GM12878 (cell line): ENCODE measurements around the gene VGLL4. TPM values are rescaled to one million over a fixed set of nuclear protein-coding genes. Genes with fewer than 3 reads are reported as not detected.
A peak's percentile ranks its signal among the peaks of the same experiment; 100 is the strongest.

Source experiments
- BCL3 ChIP-seq: IDR thresholded peaks from 2 replicates; pipeline ENCODE4 v1.6.1; 2011; ENCODE audit warnings: borderline replicate concordance, low read depth, mild to moderate bottlenecking, moderate library complexity, low read length; ENCODE audit not compliant: insufficient read depth, poor library complexity, severe bottlenecking
- EGR1 ChIP-seq, 2 experiments: IDR thresholded peaks; 1 replicate in 1 of 2; 2 replicates in 1 of 2; pipeline ENCODE4 v1.6.1; 2011 to 2012; ENCODE audit warnings: low read depth in 2 of 2, low read length in 2 of 2, borderline replicate concordance in 1 of 2, mild to moderate bottlenecking in 1 of 2, moderate library complexity in 1 of 2
- EP300 ChIP-seq, 2 experiments: fragments of 150-350 bp in 1 of 2; IDR thresholded peaks; 2 replicates each; pipeline ENCODE4 v1.6.1; 2011 to 2012; ENCODE audit warnings: low read depth in 2 of 2, low read length in 2 of 2, borderline replicate concordance in 1 of 2, improper control_type of control experiment in 1 of 2, inconsistent platforms in 1 of 2; ENCODE audit not compliant: control insufficient read depth in 1 of 2
- ESRRA ChIP-seq: IDR thresholded peaks from 2 replicates; pipeline ENCODE4 v1.6.1; 2012; ENCODE audit warnings: mild to moderate bottlenecking, low read length, improper control_type of control experiment
- FOXM1 ChIP-seq: IDR thresholded peaks from 2 replicates; pipeline ENCODE4 v1.6.1; 2012; ENCODE audit warnings: low read depth, mild to moderate bottlenecking, inconsistent platforms, low read length, moderate library complexity
- GABPA ChIP-seq: IDR thresholded peaks from 2 replicates; pipeline ENCODE4 v1.6.1; 2014; ENCODE audit warnings: antibody characterized with exemption, low read depth, mild to moderate bottlenecking, inconsistent platforms
- HDAC6 ChIP-seq: fragments of 200-600 bp; sonication (generic); IDR thresholded peaks from one replicate; pipeline ENCODE4 v1.8.0; 2017; ENCODE audit warnings: antibody characterized with exemption; ENCODE audit not compliant: unreplicated experiment
- IRF4 ChIP-seq: IDR thresholded peaks from 2 replicates; pipeline ENCODE4 v1.6.1; 2011; ENCODE audit warnings: low read depth, low read length
- KAT2A ChIP-seq: conservative IDR thresholded peaks from 2 replicates; pipeline ENCODE4 v1.6.1; 2011; ENCODE audit warnings: low read depth, low read length; ENCODE audit not compliant: control insufficient read depth
- KLF5 ChIP-seq: fragments of 450-650 bp; IDR thresholded peaks from 2 replicates; pipeline ENCODE4 v1.6.1; 2014; ENCODE audit warnings: mild to moderate bottlenecking; ENCODE audit not compliant: partially characterized antibody
- LARP7 ChIP-seq: fragments of 450-650 bp; IDR thresholded peaks from 2 replicates; pipeline ENCODE4 v1.6.1; 2017; ENCODE audit warnings: mild to moderate bottlenecking
- MEF2A ChIP-seq: IDR thresholded peaks from 2 replicates; pipeline ENCODE4 v1.6.1; 2011; ENCODE audit warnings: low read depth, mild to moderate bottlenecking, low read length, moderate library complexity; ENCODE audit not compliant: insufficient read depth
- MTA2 ChIP-seq: fragments of 450-650 bp; IDR thresholded peaks from 2 replicates; pipeline ENCODE4 v1.6.1; 2016; ENCODE audit warnings: low read depth, mild to moderate bottlenecking, moderate library complexity
- MTA3 ChIP-seq: IDR thresholded peaks from 2 replicates; pipeline ENCODE4 v1.6.1; 2012; ENCODE audit warnings: low read length, inconsistent platforms, borderline replicate concordance
- MYC ChIP-seq: IDR thresholded peaks from 2 replicates; pipeline ENCODE4 v1.6.1; 2011; ENCODE audit warnings: mild to moderate bottlenecking, low read length, moderate library complexity, inconsistent platforms; ENCODE audit not compliant: insufficient read depth, insufficient replicate concordance, insufficient read length, severe bottlenecking
- NFIC ChIP-seq: IDR thresholded peaks from 2 replicates; pipeline ENCODE4 v1.6.1; 2012; ENCODE audit warnings: low read depth, mild to moderate bottlenecking, inconsistent platforms, low read length, moderate library complexity
- PKNOX1 ChIP-seq: fragments of 450-650 bp; IDR thresholded peaks from 2 replicates; pipeline ENCODE4 v1.6.1; 2016; ENCODE audit warnings: mild to moderate bottlenecking
- POU2F2 ChIP-seq: IDR thresholded peaks from 3 replicates; pipeline ENCODE4 v1.6.1; 2011; ENCODE audit warnings: low read depth, mild to moderate bottlenecking, low read length, borderline replicate concordance
- RAD51 ChIP-seq: fragments of 450-650 bp; IDR thresholded peaks from 2 replicates; pipeline ENCODE4 v1.6.1; 2016; ENCODE audit warnings: moderate library complexity, mild to moderate bottlenecking, inconsistent platforms
- RB1 ChIP-seq: fragments of 450-650 bp; formaldehyde crosslinking; IDR thresholded peaks from 2 replicates; pipeline ENCODE4 v1.6.1; 2017; ENCODE audit warnings: mild to moderate bottlenecking, borderline replicate concordance
- SIX5 ChIP-seq: IDR thresholded peaks from 2 replicates; pipeline ENCODE4 v1.6.1; 2011; ENCODE audit warnings: mild to moderate bottlenecking, low read depth, low read length, moderate library complexity; ENCODE audit not compliant: severe bottlenecking
- SP1 ChIP-seq: IDR thresholded peaks from one replicate; pipeline ENCODE4 v1.6.1; 2011; ENCODE audit warnings: low read depth, low read length
- SREBF1 ChIP-seq: IDR thresholded peaks from 2 replicates; pipeline ENCODE4 v1.6.1; 2012; ENCODE audit warnings: mild to moderate bottlenecking, low read length
- SRF ChIP-seq, 2 experiments: IDR thresholded peaks; 2 replicates each; pipeline ENCODE4 v1.6.1; 2011; ENCODE audit warnings: low read depth in 2 of 2, low read length in 2 of 2, mild to moderate bottlenecking in 1 of 2, moderate library complexity in 1 of 2
- TBL1XR1 ChIP-seq: IDR thresholded peaks from 2 replicates; pipeline ENCODE4 v1.6.1; 2012; ENCODE audit warnings: low read depth, low read length, improper control_type of control experiment
- TCF12 ChIP-seq: IDR thresholded peaks from 2 replicates; pipeline ENCODE4 v1.6.1; 2011; ENCODE audit warnings: low read depth, mild to moderate bottlenecking, low read length
- TCF7 ChIP-seq: IDR thresholded peaks from 2 replicates; pipeline ENCODE4 v1.6.1; 2014; ENCODE audit warnings: antibody characterized with exemption, borderline replicate concordance
- USF1 ChIP-seq: IDR thresholded peaks from 2 replicates; pipeline ENCODE4 v1.6.1; 2011; ENCODE audit warnings: borderline replicate concordance, low read depth, mild to moderate bottlenecking, moderate library complexity, mixed read lengths, low read length; ENCODE audit not compliant: insufficient read depth; ENCODE audit errors: extremely low read length
- YY1 ChIP-seq: IDR thresholded peaks from 2 replicates; pipeline ENCODE4 v1.6.1; 2011; ENCODE audit warnings: low read depth, mild to moderate bottlenecking, low read length
- ZNF24 ChIP-seq: fragments of 450-650 bp; IDR thresholded peaks from 2 replicates; pipeline ENCODE4 v1.6.1; 2017; ENCODE audit warnings: antibody characterized with exemption, mild to moderate bottlenecking
- ZSCAN29 ChIP-seq: fragments of 450-650 bp; IDR thresholded peaks from 2 replicates; pipeline ENCODE4 v1.6.1; 2017; ENCODE audit warnings: mild to moderate bottlenecking, moderate library complexity
- polyA plus RNA-seq, 11 experiments: library from polyadenylated mRNA; depleted of rRNA in 4 of 11; unstranded in 6 of 11; stranded (reverse) in 5 of 11; fragments of >200 nt; fragmentation: Nextera tagmentation in 4 of 11; fragmentation: Illumina TruSeq in 1 of 11; extraction: Ambion mirVana in 4 of 11; extraction: Trizol in 1 of 11; gene quantifications; 1 replicate in 1 of 11; 2 replicates in 10 of 11; pipeline versions ENCODE4 v1.2.1 to v1.2.3, GENCODE V29; 2011 to 2016; ENCODE audit warnings: inconsistent platforms in 2 of 11, missing spikeins in 2 of 11, low read depth in 1 of 11
- total RNA-seq, 4 experiments: library from RNA; depleted of rRNA in 3 of 4; stranded (reverse); fragments of >200 nt in 3 of 4; fragmentation: Illumina TruSeq in 1 of 4; extraction: Trizol in 1 of 4; gene quantifications; 2 replicates each; pipeline versions ENCODE4 v1.2.1 to v1.2.3, GENCODE V29; 2013 to 2021

The VGLL4 gene
- total and polyA plus RNA-seq, 10 of the 15 experiments (the other 5 are each of a cell fraction or from before 2014, with no cell fraction given): 0.44 to 38.1 (median 16.1) TPM

GRCh38 chr3:11626084-11626463 lies 17.6 kb downstream of the VGLL4 start (continued):
- no peak for TF ChIP-seq MYC
- no peak for TF ChIP-seq SREBF1
- TF ChIP-seq LARP7: no peak
- TF ChIP-seq RB1: no peak
- TF ChIP-seq BCL3: peak; percentile 81
- no peak for TF ChIP-seq ESRRA
- peak; percentile 98 for TF ChIP-seq IRF4
- peak; percentile 87 for TF ChIP-seq TBL1XR1
- peak; percentile 97 for TF ChIP-seq FOXM1
- peak; percentile 69 to 84; a peak in 3 of 4 replicates for TF ChIP-seq EP300 (IDR thresholded peaks at IDR 0.05; ENCODE audit: borderline replicate concordance in 1 of 2, control insufficient read depth in 1 of 2, low read depth in 2 of 2, low read length in 2 of 2)
- peak; percentile 65; the same call in 1 of the 3 replicates for TF ChIP-seq POU2F2
- TF ChIP-seq MTA2: peak; percentile 74
- TF ChIP-seq USF1: no peak
- no peak for TF ChIP-seq RAD51
- peak; percentile 95 for TF ChIP-seq MEF2A
- peak; percentile 99 for TF ChIP-seq TCF7
- peak; percentile 99 for TF ChIP-seq MTA3
- peak; percentile 58; the same call in 1 of the 2 replicates for TF ChIP-seq YY1
- TF ChIP-seq PKNOX1: peak; percentile 78
- no peak for TF ChIP-seq HDAC6
- TF ChIP-seq EGR1 (IDR thresholded peaks at IDR 0.05; ENCODE audit: borderline replicate concordance in 1 of 2, low read depth in 2 of 2, low read length in 2 of 2): peak in 1 of 2 experiments; percentile 88; a peak in 2 of 3 replicates
- TF ChIP-seq NFIC: peak; percentile 99
- TF ChIP-seq ZSCAN29: no peak
- TF ChIP-seq GABPA: peak; percentile 74
- TF ChIP-seq TCF12: no peak
- no peak for TF ChIP-seq SIX5
- peak; percentile 73; the same call in 1 of the 2 replicates for TF ChIP-seq ZNF24
- TF ChIP-seq SRF (IDR thresholded peaks at IDR 0.05; ENCODE audit: low read depth in 2 of 2, low read length in 2 of 2): peak in 1 of 2 experiments; percentile 72; a peak in 1 of 4 replicates
- no peak for TF ChIP-seq KAT2A
- TF ChIP-seq KLF5: no peak
- TF ChIP-seq SP1: peak; percentile 33
